Neural cell (in vitro differentiated cells): ENCODE data around the gene LHX5.

Experiments used
- EP300 ChIP-seq: fragments of 450-650 bp; conservative IDR thresholded peaks from 2 replicates; pipeline ENCODE4 v1.6.1; 2014; ENCODE audit warnings: antibody characterized with exemption, mild to moderate bottlenecking, moderate library complexity; ENCODE audit not compliant: poor library complexity, severe bottlenecking
- EZH2 ChIP-seq: fragments of 200-600, 300-800 bp; shearing (Covaris generic), sonication (generic); IDR thresholded peaks from 2 replicates; pipeline ENCODE4 v1.6.1; 2014; ENCODE audit warnings: antibody characterized with exemption, low read length, borderline replicate concordance, mild to moderate bottlenecking; ENCODE audit not compliant: insufficient read depth, poor library complexity, severe bottlenecking
- POLR2AphosphoS5 ChIP-seq: IDR thresholded peaks from 2 replicates; pipeline ENCODE4 v1.6.1; 2012
- TF ChIP-seq, protein P1 (sequence below): fragments of 450-650 bp; IDR thresholded peaks from 2 replicates; pipeline ENCODE4 v1.5.1; 2014; ENCODE audit warnings: antibody characterized with exemption, mild to moderate bottlenecking, moderate library complexity; ENCODE audit not compliant: poor library complexity, severe bottlenecking

DNA sequence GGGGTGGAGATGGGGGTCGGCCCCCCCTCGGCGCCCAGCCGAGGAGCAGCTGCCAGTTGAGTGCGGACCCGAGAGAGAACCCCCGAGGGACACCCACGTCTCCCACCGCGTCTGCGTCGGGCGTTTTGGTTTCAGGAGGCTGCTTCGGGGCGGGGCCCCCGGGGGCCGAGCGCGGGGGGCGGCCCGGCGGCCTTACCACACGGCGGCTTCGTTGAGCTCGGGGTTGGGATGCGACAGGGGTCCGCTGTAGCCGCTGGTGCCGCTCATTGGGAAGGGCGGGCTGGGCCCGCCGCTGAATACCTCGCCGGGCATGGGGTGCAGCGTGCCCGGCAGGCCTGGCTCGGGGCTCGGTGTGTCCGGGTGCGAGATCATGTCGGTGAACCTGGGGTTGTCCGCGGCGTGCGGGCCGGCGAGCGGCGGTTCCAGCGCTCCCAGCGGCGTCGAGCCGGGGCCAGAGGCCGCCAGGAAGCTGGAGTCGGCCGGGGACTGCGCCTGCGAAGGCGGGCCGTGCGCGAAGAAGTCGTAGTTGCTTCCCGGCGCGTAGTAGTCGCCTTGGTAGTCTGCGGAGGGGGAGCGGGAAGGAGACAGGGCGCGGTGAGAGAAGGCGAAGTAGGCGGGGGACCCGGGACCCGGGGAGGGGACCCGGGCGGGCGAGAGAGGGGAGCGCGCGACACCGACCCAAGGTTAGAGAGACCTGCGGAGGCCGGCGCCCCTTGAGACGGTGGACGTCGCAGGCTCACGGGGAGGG, 8.5 kb downstream of the LHX5 start:
- TF ChIP-seq, protein P1, sequence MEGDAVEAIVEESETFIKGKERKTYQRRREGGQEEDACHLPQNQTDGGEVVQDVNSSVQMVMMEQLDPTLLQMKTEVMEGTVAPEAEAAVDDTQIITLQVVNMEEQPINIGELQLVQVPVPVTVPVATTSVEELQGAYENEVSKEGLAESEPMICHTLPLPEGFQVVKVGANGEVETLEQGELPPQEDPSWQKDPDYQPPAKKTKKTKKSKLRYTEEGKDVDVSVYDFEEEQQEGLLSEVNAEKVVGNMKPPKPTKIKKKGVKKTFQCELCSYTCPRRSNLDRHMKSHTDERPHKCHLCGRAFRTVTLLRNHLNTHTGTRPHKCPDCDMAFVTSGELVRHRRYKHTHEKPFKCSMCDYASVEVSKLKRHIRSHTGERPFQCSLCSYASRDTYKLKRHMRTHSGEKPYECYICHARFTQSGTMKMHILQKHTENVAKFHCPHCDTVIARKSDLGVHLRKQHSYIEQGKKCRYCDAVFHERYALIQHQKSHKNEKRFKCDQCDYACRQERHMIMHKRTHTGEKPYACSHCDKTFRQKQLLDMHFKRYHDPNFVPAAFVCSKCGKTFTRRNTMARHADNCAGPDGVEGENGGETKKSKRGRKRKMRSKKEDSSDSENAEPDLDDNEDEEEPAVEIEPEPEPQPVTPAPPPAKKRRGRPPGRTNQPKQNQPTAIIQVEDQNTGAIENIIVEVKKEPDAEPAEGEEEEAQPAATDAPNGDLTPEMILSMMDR: no peak
- TF ChIP-seq POLR2AphosphoS5: no peak
- TF ChIP-seq EP300: no peak
- TF ChIP-seq EZH2: no peak
